HCT116 (cell line): ENCODE measurements around the gene SLC13A3.

Source experiments
- CTCF ChIP-seq, 3 experiments: fragments of 200-600 bp in 1 of 3; sonication (generic) in 1 of 3; IDR thresholded peaks in 2 of 3; conservative IDR thresholded peaks in 1 of 3; 2 replicates each; pipeline ENCODE4 v1.5.1; 2012 to 2017; ENCODE audit warnings: low read depth in 2 of 3, low read length in 2 of 3, antibody characterized with exemption in 1 of 3, borderline replicate concordance in 1 of 3, control low read depth in 1 of 3, mild to moderate bottlenecking in 1 of 3, mixed read lengths in 1 of 3, mixed run types in 1 of 3, moderate library complexity in 1 of 3; ENCODE audit not compliant: insufficient read depth in 1 of 3
- ELF1 ChIP-seq: IDR thresholded peaks from 2 replicates; pipeline ENCODE4 v1.6.1; 2012; ENCODE audit warnings: low read depth, borderline replicate concordance
- EZH2 ChIP-seq: fragments of 200-600 bp; sonication (generic); IDR thresholded peaks from 2 replicates; pipeline ENCODE4 v1.6.1; 2017; ENCODE audit warnings: antibody characterized with exemption, mixed run types
- EZH2phosphoT487 ChIP-seq: fragments of 200-600 bp; IDR thresholded peaks from 2 replicates; pipeline ENCODE4 v1.6.1; 2018; ENCODE audit warnings: antibody characterized with exemption, borderline replicate concordance
- POLR2A ChIP-seq: IDR thresholded peaks from 2 replicates; pipeline ENCODE4 v1.7.0; 2011; ENCODE audit warnings: borderline replicate concordance; ENCODE audit not compliant: insufficient read depth, insufficient read length; ENCODE audit errors: extremely low read depth
- REST ChIP-seq: IDR thresholded peaks from 2 replicates; pipeline ENCODE4 v1.6.1; 2012; ENCODE audit warnings: low read depth
- SIN3A ChIP-seq: IDR thresholded peaks from 2 replicates; pipeline ENCODE4 v1.6.1; 2012; ENCODE audit warnings: low read depth
- SRF ChIP-seq: IDR thresholded peaks from 2 replicates; pipeline ENCODE4 v1.6.1; 2012; ENCODE audit warnings: low read depth
- ZNF274 ChIP-seq: fragments of 200-500 bp; sonication (Bioruptor generic); IDR thresholded peaks from 2 replicates; pipeline ENCODE4 v1.6.1; 2014; ENCODE audit warnings: mild to moderate bottlenecking, low read depth, low read length, inconsistent platforms

- no peak for TF ChIP-seq CTCF (IDR thresholded peaks at IDR 0.05 in 2 of 3, conservative IDR thresholded peaks at IDR 0.05 in 1 of 3; ENCODE audit: borderline replicate concordance in 1 of 3, insufficient read depth in 1 of 3, low read depth in 2 of 3, low read length in 2 of 3)
- TF ChIP-seq POLR2A: no peak
- no peak for TF ChIP-seq SIN3A
- TF ChIP-seq EZH2: no peak
- no peak for TF ChIP-seq EZH2phosphoT487
- TF ChIP-seq REST: no peak
- TF ChIP-seq ELF1: no peak
- TF ChIP-seq ZNF274: no peak
- no peak for TF ChIP-seq SRF
Measured at GRCh38 chr20:46638134-46638897, 12.9 kb downstream of the SLC13A3 start.
